ENCODE data around the gene PRSS36. TPM values are rescaled to one million over a fixed set of nuclear protein-coding genes. Genes with fewer than 3 reads are reported as not detected.
"Not testable (repeated sequence)": the region's sequence is repeated elsewhere in the genome, so short reads cannot be mapped to it uniquely, and the experiment has no call there.

PRSS36 gene
- total and polyA plus RNA-seq, 7 donors = 0.24 to 1.7 (median 0.69) TPM

DNA sequence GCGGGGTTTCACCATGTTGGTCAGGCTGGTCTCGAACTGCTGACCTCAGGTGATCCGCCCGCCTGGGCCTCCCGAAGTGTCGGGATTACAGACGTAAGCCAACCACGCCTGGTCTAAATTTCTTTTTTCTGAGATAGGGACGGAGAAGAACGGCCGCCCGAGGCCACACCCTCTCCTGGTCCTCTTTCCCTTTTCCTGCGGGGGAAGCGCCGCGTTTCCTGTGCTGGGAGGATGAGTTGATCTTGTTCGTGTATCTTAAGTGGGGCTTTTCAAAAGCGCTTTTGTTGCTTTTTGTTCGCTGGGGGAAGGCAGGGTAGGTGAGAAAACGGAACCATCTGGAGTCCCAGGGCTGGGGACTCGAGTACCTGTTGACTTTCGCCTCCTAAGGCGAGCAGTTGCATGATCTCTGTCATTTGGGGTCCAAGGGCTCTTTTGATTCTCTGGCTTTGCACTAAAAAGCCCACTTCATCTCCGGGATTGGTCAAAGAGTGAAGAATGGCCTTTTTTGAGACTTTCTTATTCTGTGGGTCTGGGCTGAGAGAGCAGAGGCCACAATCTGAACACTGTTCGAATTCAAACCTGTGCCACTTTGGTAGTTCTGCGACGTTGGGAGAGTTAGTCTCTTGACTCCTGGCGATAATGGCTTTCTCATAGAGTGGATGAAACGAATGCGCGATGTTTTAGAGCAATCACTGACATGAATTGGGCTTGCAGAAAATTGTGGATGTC lies 31.4 kb upstream of the PRSS36 start:
- intact Hi-C loops (cut with DNase I) = loop anchor here (2.0 to 5.0 kb wide), 2 partner anchors 32 to 36 kb away; partner anchors contain the start of gene PYDC1 (in 1 of the 2)
- H3K4me1 ChIP-seq = peaks cover 34% of the 10 kb centered on the region
- H3K4me3 ChIP-seq = peak overlapping the region; percentile 95
- peaks cover 21 to 40% of the 10 kb centered on the region in 2 donors for H3K36me3 ChIP-seq (ENCODE audit: insufficient read depth in 1 of 2, low read depth in 1 of 2)
- no peaks in the 10 kb centered on the region for H3K27me3 ChIP-seq (ENCODE audit: insufficient read depth in 3 of 3, low read length in 2 of 3)
- DNase-seq (peak; percentile 46 to 61), ATAC-seq (no peak)
- H3K9me3 ChIP-seq = no peaks in the 10 kb centered on the region
- WGBS, 3 donors = 8 to 14% (median 11%) methylated on average over 31 of the region's 31 CpGs
- TF ChIP-seq, protein P1, sequence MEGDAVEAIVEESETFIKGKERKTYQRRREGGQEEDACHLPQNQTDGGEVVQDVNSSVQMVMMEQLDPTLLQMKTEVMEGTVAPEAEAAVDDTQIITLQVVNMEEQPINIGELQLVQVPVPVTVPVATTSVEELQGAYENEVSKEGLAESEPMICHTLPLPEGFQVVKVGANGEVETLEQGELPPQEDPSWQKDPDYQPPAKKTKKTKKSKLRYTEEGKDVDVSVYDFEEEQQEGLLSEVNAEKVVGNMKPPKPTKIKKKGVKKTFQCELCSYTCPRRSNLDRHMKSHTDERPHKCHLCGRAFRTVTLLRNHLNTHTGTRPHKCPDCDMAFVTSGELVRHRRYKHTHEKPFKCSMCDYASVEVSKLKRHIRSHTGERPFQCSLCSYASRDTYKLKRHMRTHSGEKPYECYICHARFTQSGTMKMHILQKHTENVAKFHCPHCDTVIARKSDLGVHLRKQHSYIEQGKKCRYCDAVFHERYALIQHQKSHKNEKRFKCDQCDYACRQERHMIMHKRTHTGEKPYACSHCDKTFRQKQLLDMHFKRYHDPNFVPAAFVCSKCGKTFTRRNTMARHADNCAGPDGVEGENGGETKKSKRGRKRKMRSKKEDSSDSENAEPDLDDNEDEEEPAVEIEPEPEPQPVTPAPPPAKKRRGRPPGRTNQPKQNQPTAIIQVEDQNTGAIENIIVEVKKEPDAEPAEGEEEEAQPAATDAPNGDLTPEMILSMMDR (IDR thresholded peaks at IDR 0.05) = no peak
- peak overlapping the region; percentile 99 for H3K27ac ChIP-seq

GRCh38 chr16:31179747-31180459 lies 30.0 kb upstream of the PRSS36 start, which contains the start of gene FUS:
Gene FUS, plus strand, starts transcription at chr16:31180139. Its CDS starts 76 bp downstream, at chr16:31180215.
- Histone ChIP-seq H3K27me3 (ENCODE audit: insufficient read depth in 3 of 3, low read length in 2 of 3) (no peaks in the 10 kb centered on the region), H3K36me3 (ENCODE audit: insufficient read depth in 1 of 2, low read depth in 1 of 2) (peaks cover 9 to 26% of the 10 kb centered on the region in 2 donors), H3K27ac (peak within 1 kb of the TSS; percentile 99), H3K4me1 (peaks cover 34% of the 10 kb centered on the region), H3K9me3 (no peaks in the 10 kb centered on the region), H3K4me3 (peak within 1 kb of the TSS; percentile 95)
- WGBS, 3 donors = 0% methylated on average over 69 of the region's 69 CpGs
- ATAC-seq (peak; percentile 81 to 88 (median 85)), DNase-seq (peak; percentile 88 to 96)
- TF ChIP-seq, protein P1 (IDR thresholded peaks at IDR 0.05) = no peak
- intact Hi-C loops (cut with DNase I) = loop anchor here (2.0 to 5.0 kb wide), 2 partner anchors 33 to 37 kb away; partner anchors contain the start of gene PYDC1 (in 1 of the 2)

GRCh38 chr16:31179219-31179746 lies 29.4 kb upstream of the PRSS36 start:
- WGBS, 3 donors = 4 to 5% (median 4%) methylated on average over 27 of the region's 27 CpGs
- ATAC-seq = peak; percentile 4 to 10 (median 7)
- Histone ChIP-seq H3K27ac (peak overlapping the region; percentile 99), H3K27me3 (ENCODE audit: insufficient read depth in 3 of 3, low read length in 2 of 3) (no peaks in the 10 kb centered on the region), H3K4me1 (peaks cover 34% of the 10 kb centered on the region), H3K36me3 (ENCODE audit: insufficient read depth in 1 of 2, low read depth in 1 of 2) (peaks cover 7 to 20% of the 10 kb centered on the region in 2 donors), H3K9me3 (no peaks in the 10 kb centered on the region), H3K4me3 (peak overlapping the region; percentile 95)
- TF ChIP-seq, protein P1 (IDR thresholded peaks at IDR 0.05) = no peak
- intact Hi-C loops (cut with DNase I) = no loop called here
- peak in 1 of 2 donors; percentile 60 for DNase-seq

DNA sequence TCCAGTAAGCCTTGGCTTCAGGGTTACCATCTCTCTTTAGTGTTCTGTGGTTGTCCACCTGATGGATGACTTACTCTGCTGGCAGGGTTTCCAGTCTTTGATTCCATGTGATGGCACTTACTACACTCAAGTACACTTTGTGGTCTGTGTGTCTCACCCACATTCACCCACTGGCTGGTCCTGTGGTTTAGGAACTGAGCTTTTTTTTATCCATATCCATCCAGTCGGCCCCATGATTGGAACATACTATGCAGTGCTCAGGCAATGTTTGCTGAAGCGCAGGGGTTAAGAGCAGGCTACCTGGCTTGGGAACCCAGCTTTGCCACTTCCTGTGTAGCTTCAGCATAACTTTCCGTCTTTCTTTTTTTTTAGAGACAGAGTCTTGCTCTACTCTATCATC lies 27.3 kb upstream of the PRSS36 start:
- Histone ChIP-seq H3K4me3 (no peak overlapping the region), H3K36me3 (ENCODE audit: insufficient read depth in 1 of 2, low read depth in 1 of 2) (no peaks in the 10 kb centered on the region), H3K27ac (no peak overlapping the region), H3K27me3 (ENCODE audit: insufficient read depth in 3 of 3, low read length in 2 of 3) (no peaks in the 10 kb centered on the region), H3K4me1 (peaks cover 14% of the 10 kb centered on the region), H3K9me3 (no peaks in the 10 kb centered on the region)
- no peak for DNase-seq
- TF ChIP-seq, protein P1 (IDR thresholded peaks at IDR 0.05) = no peak
- intact Hi-C loops (cut with DNase I) = no loop called here
- 75 to 82% (median 80%) methylated on average over 3 of the region's 3 CpGs for WGBS, 3 donors
- no peak for ATAC-seq

DNA sequence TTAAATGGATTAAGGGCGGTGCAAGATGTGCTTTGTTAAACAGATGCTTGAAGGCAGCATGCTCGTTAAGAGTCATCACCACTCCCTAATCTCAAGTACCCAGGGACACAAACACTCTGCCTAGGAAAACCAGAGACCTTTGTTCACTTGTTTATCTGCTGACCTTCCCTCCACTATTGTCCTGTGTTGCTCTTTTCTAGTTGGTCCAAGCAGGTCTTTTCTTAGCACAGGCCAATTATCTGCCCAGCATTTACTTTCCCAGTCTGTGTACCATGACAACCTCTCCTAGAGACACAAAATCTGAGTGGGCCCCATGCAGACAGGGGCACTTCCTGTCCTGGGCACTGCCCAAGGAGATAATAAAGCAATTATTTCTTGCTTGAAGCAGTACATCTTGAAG lies 20.2 kb upstream of the PRSS36 start:
- no CpG with 5 or more reads among the region's 2 CpGs for WGBS, 3 donors
- H3K36me3 ChIP-seq (ENCODE audit: insufficient read depth in 1 of 2, low read depth in 1 of 2); H3K9me3 ChIP-seq; DNase-seq; H3K27me3 ChIP-seq (ENCODE audit: insufficient read depth in 3 of 3, low read length in 2 of 3); H3K4me3 ChIP-seq; intact Hi-C loops (cut with DNase I); H3K4me1 ChIP-seq; ATAC-seq; H3K27ac ChIP-seq: not testable (repeated sequence)
